Measurements from ENCODE around the gene MPHOSPH9.

Gene MPHOSPH9

DNA sequence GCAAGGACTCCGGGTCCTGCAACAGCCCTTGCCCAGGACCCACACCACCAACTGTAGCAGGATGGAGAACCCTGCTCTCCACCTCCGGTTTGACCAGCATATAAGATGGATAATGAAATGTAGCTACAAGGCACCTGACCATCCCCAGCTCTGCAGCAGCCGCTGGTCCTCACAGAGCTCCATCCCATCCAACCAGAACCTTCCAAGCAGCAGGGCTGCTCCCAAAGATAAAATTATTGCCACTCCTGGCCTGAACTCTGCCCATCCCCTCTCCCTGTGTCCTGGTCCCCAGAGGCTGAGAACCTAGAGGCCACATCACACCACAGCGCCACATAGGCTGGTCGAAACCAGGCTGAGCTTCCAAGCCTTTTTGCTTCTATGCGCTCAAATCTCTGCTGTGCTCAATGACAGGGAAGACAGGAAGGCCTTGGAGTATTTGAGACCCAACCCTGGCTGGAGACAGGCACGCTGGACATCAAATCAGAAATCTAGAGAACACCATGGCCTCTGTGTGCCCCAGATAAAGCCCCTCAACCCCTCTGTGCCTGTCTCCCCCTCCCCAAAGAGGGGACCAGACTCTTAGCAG lies 34.5 kb upstream of the MPHOSPH9 start:
- in situ Hi-C loops (cut with HindIII; ENCODE audit: low sequenced_read_pairs), result no loop called here
- H3K4me3 ChIP-seq (ENCODE audit: low read depth, low read length), result no peak overlapping the region
- no peak for TF ChIP-seq CTCF (IDR thresholded peaks at IDR 0.05; ENCODE audit: low read depth, low read length, missing control alignments)
- no peak for DNase-seq (ENCODE audit: low read depth)

GRCh38 chr12:123266679-123267277 lies 33.8 kb upstream of the MPHOSPH9 start:
- TF ChIP-seq CTCF (IDR thresholded peaks at IDR 0.05; ENCODE audit: low read depth, low read length, missing control alignments), result no peak
- in situ Hi-C loops (cut with HindIII; ENCODE audit: low sequenced_read_pairs), result no loop called here
- no peak overlapping the region for H3K4me3 ChIP-seq (ENCODE audit: low read depth, low read length)
- no peak for DNase-seq (ENCODE audit: low read depth)

DNA sequence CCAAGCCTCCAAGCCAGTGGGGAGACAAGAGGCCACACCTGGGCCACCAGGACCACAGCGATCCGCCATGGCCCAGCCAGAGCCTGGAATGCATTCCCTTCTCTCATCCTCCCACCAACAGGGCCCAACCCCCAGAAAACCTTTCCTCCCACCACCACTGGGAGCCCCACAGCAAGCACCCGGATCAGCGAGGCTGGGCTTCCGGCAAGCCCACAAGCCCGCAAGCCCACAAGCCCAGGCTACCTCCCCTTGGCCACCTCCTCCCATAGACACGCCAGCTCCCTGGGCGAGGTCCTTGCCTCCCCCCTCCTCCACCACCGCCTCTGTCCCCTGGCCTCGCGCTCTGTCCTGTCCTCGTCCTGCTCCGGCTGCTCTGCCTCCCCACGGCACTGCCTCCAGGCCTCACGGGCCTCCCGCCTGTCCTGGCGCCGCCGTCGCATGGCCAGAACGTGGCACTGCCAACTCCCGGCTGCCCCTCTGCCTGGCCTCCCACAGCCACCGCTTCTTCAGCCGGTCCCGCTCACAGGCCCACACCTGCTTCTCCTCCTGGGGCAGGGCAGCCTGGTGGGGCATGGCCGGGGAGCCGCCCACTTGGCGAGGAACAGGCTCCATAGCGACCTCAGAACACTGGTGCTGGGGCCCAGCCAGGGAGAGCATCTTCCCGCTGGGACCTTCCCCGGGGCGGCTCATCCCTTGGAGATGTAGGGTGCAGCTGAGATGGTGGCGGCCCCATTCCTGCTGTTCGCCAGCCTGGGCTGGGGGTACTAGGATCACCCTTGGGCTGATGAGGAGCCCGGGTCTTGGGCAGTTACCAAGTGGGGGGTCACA lies 33.1 kb upstream of the MPHOSPH9 start:
- no peak for TF ChIP-seq CTCF (IDR thresholded peaks at IDR 0.05; ENCODE audit: low read depth, low read length, missing control alignments)
- no peak overlapping the region for H3K4me3 ChIP-seq (ENCODE audit: low read depth, low read length)
- no peak for DNase-seq (ENCODE audit: low read depth)
- in situ Hi-C loops (cut with HindIII; ENCODE audit: low sequenced_read_pairs), result no loop called here

DNA sequence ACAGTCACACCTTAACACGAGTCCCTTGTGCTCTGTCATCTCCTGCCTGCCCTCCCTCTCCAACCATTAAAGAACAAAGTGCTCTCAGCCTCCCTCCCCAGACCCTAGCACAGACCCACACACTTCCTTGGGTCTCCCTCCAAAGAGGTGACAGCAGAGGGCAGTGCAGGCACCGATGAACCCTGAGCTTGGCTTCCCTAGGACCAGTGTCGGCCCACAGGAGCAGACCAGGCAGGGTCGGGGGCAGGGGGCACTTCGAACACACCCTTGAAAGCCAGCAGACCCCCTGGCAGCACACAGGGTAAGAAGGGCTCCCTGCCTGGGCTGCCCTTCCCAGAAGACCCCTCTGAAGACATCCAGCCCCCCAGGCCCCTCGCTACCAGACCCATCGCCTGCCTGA lies 31.7 kb upstream of the MPHOSPH9 start:
- no peak for TF ChIP-seq CTCF (IDR thresholded peaks at IDR 0.05; ENCODE audit: low read depth, low read length, missing control alignments)
- no peak overlapping the region for H3K4me3 ChIP-seq (ENCODE audit: low read depth, low read length)
- in situ Hi-C loops (cut with HindIII; ENCODE audit: low sequenced_read_pairs), result no loop called here
- no peak for DNase-seq (ENCODE audit: low read depth)

DNA sequence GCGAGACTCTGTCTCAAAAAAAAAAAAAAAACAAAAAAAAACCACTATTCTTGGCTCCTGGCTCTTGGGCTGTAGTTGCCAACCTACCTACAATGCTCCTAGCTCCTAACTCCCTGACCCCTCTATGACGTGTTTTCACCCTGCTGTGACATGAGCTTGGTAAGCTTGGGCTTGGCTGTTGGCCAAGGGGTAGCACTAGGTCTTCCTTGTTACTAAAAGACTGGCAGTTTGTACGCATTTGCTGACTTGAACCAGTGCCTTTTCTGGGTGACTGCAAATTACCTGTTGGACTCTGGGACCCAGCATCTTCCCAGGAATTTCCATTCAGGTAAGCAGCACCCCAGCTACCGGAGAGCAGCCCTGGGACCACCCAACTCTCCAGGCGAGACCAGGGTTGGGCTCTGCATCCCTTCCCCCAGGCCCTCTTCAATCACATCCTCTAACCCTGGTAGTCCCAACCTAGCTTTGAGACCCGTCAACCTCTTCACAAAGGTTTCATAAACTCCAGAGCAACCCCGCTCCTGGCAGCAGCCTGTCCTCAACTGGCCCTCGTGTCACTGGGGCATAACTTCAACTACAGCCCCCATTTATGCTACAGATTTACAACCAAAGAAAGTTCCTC lies 30.4 kb upstream of the MPHOSPH9 start:
- DNase-seq (ENCODE audit: low read depth), result no peak
- in situ Hi-C loops (cut with HindIII; ENCODE audit: low sequenced_read_pairs), result no loop called here

More for the DNA sequence above, 30.4 kb upstream of the MPHOSPH9 start:
- TF ChIP-seq CTCF (IDR thresholded peaks at IDR 0.05; ENCODE audit: low read depth, low read length, missing control alignments), result no peak
- H3K4me3 ChIP-seq (ENCODE audit: low read depth, low read length), result no peak overlapping the region
